HG03135 (cell line): ENCODE data around the gene CBR1.
"Not testable (repeated sequence)": the region's sequence is repeated elsewhere in the genome, so short reads cannot be mapped to it uniquely, and the experiment has no call there.

ENCODE experiments used
- ATAC-seq: cut with Tn5 transposase; IDR thresholded peaks from one replicate; pipeline ENCODE4 v1.9.1; 2021; ENCODE audit warnings: mild to moderate bottlenecking, moderate library complexity; ENCODE audit not compliant: unreplicated experiment

CBR1 gene

GRCh38 chr21:36077758-36078157 lies 7.9 kb downstream of the CBR1 start:
- no peak for ATAC-seq

- ATAC-seq, result no peak
These were observed 9.3 kb downstream of the CBR1 start for GRCh38 chr21:36079010-36079649.

GRCh38 chr21:36079671-36080070 lies 9.8 kb downstream of the CBR1 start:
- no peak for ATAC-seq

GRCh38 chr21:36080386-36080785 lies 10.6 kb downstream of the CBR1 start:
- ATAC-seq, result no peak

- ATAC-seq, result no peak
These were observed 12.4 kb downstream of the CBR1 start for GRCh38 chr21:36082237-36082664.

- no peak for ATAC-seq
These were observed 17.7 kb downstream of the CBR1 start for GRCh38 chr21:36087362-36088138.

- no peak for ATAC-seq
These were observed 20.1 kb downstream of the CBR1 start for GRCh38 chr21:36089946-36090345.

GRCh38 chr21:36092681-36093080 lies 22.9 kb downstream of the CBR1 start:
- ATAC-seq, result no peak

- no peak for ATAC-seq
These were observed 23.7 kb downstream of the CBR1 start for GRCh38 chr21:36093512-36093911.

- no peak for ATAC-seq
These were observed 26.8 kb downstream of the CBR1 start for GRCh38 chr21:36096398-36097290.

- no peak for ATAC-seq
These were observed 27.8 kb downstream of the CBR1 start for GRCh38 chr21:36097427-36098181.

GRCh38 chr21:36098182-36098532 lies 28.3 kb downstream of the CBR1 start:
- no peak for ATAC-seq

- no peak for ATAC-seq
These were observed 29.2 kb downstream of the CBR1 start for GRCh38 chr21:36099000-36099399.

GRCh38 chr21:36099695-36100211 lies 29.9 kb downstream of the CBR1 start:
- not testable (repeated sequence) for ATAC-seq

- ATAC-seq, result no peak
These were observed 31.3 kb downstream of the CBR1 start for GRCh38 chr21:36100971-36101641.

GRCh38 chr21:36103434-36103833 lies 33.6 kb downstream of the CBR1 start:
- no peak for ATAC-seq

GRCh38 chr21:36104317-36105300 lies 34.8 kb downstream of the CBR1 start:
- no peak for ATAC-seq

- ATAC-seq, result no peak
These were observed 35.6 kb downstream of the CBR1 start for GRCh38 chr21:36105327-36105842.

- ATAC-seq, result no peak
These were observed 40.0 kb downstream of the CBR1 start for GRCh38 chr21:36109868-36110267.
